Stimulated activated CD4-positive, alpha-beta T cell treated with anti-CD3 and anti-CD28 coated beads, Interleukin-4, amount 100 ng/mL, for 24 hours (primary cell): ENCODE data around the gene GC.
"Not testable (repeated sequence)": the region's sequence is repeated elsewhere in the genome, so short reads cannot be mapped to it uniquely, and the experiment has no call there.

Experiments used
- DNase-seq: peaks from one replicate; pipeline ENCODE4 v3.0.0-alpha.2; 2020

GC gene

DNA sequence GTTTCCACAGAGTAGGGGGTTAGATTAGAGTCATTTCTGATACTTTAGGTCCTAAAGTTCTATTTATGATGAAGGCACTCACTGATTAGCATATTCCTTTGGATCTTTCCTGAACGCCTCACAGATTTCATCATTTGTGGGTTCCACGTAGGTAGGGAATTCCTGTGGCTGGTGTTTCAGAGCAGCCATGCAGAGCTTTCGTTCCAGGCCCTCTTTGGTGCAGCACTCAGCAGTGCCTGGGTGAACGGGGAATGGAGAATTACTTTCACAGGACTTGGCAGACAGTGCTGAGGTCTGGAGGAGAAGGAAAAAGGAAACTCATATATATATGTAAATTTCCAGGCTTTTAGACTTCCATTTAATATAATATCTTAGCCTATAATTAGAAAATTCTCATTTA, 18.5 kb downstream of the GC start:
- DNase-seq = no peak

- no peak for DNase-seq
Observed at GRCh38 chr4:71752383-71753042, 31.4 kb downstream of the GC start.

- no peak for DNase-seq
Observed at GRCh38 chr4:71749008-71749594, 34.8 kb downstream of the GC start.

GRCh38 chr4:71746379-71746778, 37.5 kb downstream of the GC start:
- DNase-seq = no peak

- not testable (repeated sequence) for DNase-seq
Observed at GRCh38 chr4:71738782-71739181, 45.1 kb downstream of the GC start.

- no peak for DNase-seq
Observed at GRCh38 chr4:71732706-71733105, 51.2 kb downstream of the GC start.

- DNase-seq = no peak
Observed at GRCh38 chr4:71732066-71732465, 51.8 kb downstream of the GC start.

DNA sequence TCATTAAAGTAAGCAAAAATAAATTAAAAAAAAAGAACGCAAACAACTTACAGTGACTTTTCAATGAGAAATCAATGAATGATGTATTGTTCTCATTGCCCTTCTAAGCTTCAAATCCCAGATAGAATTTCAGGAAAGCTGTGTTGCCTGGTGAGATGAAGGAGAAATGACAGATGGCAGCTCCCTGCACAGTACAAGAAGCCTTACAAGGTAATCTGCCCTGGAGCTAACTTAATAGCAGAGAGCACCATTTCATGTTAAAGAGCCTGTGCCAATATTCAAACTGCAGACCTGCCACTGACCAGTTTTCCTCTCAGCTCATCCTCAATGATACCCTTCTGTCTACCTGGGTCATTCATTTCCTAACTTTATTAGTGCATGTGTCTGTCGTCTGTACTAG, 54.0 kb downstream of the GC start:
- DNase-seq = no peak

DNA sequence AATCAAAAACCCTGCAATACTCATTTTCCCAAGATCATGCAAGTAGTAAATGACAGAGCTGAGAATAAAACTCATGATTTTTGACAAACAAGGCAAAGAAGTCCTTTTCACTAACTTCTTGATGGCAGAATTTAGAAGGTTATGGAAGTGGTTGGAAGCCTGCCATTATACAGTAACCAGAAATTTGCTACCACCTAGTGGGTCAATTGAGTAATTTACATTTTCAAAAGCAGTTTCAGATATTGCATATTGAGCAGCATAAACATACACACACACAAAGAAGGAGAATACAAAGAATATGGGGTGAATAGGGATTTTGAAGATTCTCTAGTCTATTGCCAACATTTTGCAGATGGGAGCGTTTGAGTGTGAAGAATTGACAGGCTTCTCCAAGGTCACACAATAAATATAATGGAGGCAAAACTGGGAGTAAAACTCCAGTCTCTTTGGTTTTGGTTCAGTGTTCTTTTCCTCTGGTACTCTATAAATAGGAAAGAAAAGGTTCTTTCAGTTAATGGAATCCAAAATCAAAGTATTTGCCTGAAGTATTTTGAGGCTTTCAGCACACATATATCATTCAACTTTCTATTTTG, 70.2 kb downstream of the GC start:
- DNase-seq = no peak

- no peak for DNase-seq
Observed at GRCh38 chr4:71711985-71712348, 71.9 kb downstream of the GC start.

DNA sequence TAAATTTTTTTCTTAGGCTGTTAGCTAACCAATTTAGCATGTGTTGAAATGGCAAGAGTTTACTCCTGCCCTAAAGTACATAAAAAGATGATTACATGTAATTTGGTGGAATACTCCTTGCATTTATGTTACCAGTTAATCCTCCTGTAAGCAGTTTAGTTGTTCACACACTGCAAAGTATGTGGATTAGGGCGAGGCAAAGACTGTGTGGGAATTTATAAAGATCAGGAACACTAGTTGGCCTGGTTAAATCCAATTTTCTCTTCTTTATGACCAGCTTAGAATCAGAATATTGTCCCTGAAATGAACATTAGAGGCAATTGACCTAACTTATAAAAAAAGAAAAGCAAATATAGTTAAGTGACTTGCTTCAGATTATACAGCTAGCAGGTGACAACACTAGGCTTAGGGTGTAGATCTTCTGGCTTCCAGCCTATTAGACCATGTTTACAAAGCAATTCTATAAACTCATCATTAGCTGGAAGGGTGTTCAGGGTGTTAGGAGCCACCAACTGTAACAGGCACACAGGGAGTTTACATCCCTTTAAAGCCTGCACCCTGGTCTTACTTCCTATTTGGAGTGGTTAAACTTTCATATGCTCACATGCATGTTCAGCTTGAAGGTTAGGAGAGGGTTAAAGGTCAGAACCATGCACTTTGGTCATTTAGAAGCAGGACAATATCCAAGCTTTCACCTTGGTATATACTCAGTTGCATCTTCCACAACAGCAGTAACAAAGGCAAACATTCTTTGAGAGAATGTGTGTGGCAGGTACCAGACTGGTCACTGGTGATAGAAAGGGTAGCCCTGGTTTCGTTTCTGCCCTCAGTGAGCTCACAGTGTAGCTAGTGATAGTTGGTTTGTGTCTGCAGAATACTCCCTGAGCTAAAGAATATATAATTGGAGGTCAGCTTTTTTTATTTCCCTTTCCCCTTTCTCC, 72.6 kb downstream of the GC start:
- DNase-seq = no peak

DNA sequence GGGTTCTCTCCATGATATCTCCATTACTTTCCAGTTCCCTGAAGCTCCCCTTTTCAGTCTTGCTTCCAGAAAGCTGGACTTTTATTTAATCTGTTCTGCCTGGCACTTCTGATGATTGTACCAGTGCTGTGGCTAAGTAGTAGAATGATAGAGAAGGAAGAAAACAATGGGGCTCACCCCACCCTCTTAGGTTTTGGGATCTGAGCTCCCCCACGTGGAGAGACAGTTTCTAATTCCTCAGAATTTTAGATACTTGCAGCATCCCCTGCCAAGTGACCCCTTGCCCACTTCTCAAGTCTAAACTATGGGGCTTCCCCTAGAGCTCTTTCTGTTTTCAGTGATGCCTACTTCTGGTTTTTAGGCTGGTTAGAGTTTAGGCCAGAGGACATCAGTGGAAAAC, 73.9 kb downstream of the GC start:
- DNase-seq = no peak

- no peak for DNase-seq
Observed at GRCh38 chr4:71698141-71698540, 85.7 kb downstream of the GC start.

GRCh38 chr4:71697031-71697430, 86.8 kb downstream of the GC start:
- DNase-seq = no peak

DNA sequence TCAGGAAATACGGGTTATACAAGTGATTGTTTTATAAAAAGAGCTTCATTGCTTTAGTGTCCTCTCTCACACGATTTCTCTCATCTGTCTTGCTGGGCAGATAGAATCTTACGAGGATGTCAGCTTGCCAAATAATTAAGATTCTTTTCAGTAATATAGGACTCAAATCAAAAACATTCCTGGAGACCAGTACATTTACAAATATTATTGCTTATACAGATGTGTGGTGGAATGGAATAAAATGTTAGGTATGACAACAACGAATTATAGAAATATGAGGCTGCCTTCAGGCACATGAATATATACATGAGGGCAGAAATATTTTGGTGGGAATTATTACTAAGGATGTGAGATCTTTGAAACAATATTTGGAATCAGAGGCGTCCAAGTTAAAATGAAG, 88.9 kb downstream of the GC start:
- no peak for DNase-seq

DNA sequence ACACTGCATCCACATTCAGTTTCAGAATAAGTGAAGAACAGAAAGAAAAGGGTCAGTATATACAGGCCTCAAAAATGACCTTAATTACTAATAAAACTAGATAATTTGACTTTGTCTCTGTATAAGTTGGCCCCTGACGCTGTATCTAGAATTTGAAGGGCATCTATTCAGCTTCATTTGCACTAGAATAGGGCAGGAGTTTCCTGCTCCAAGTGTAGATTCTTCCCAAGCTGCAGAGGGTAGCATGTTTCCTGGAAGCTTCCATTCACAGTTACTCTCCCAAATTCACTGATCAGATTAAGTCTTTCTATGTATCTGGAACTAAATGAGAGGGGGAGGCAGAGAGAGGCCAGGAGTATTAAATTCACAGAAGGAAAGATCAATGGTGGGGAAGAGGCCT, 90.9 kb downstream of the GC start:
- DNase-seq = no peak

GRCh38 chr4:71692198-71692597, 91.7 kb downstream of the GC start:
- no peak for DNase-seq
